Kidney epithelial cell (primary cell): ENCODE results near the gene RABGEF1. TPM values are rescaled to one million over a fixed set of nuclear protein-coding genes. Genes with fewer than 3 reads are reported as not detected.
"Not testable (repeated sequence)": the region's sequence is repeated elsewhere in the genome, so short reads cannot be mapped to it uniquely, and the experiment has no call there.

Experiments
- DNase-seq: peaks from one replicate; pipeline ENCODE4 v3.0.0-alpha.2; 2010; ENCODE audit warnings: low read depth
- H3K27me3 ChIP-seq: 2 replicates; pipeline ENCODE4 v1.6.0; 2011; ENCODE audit warnings: low read length; ENCODE audit not compliant: control insufficient read depth, insufficient read depth
- H3K36me3 ChIP-seq: 2 replicates; pipeline ENCODE4 v1.5.1; 2011; ENCODE audit warnings: low read length; ENCODE audit not compliant: control insufficient read depth, insufficient read depth
- H3K4me3 ChIP-seq: 2 replicates; pipeline ENCODE4 v1.5.1; 2011; ENCODE audit warnings: low read depth, mild to moderate bottlenecking, control low read depth, low read length
- CTCF ChIP-seq: IDR thresholded peaks from 2 replicates; pipeline ENCODE4 v1.5.1; 2011; ENCODE audit warnings: mild to moderate bottlenecking, moderate library complexity, low read length, control low read depth, inconsistent platforms; ENCODE audit not compliant: insufficient read depth, poor library complexity, severe bottlenecking
- total RNA-seq: library from RNA; depleted of rRNA; stranded (reverse); fragments of >200 nt; gene quantifications from 2 replicates; pipeline ENCODE4 v1.2.3, GENCODE V29; 2015

Gene RABGEF1
- total RNA-seq, 1 donor from 2014 or later: 23.2 TPM

DNA sequence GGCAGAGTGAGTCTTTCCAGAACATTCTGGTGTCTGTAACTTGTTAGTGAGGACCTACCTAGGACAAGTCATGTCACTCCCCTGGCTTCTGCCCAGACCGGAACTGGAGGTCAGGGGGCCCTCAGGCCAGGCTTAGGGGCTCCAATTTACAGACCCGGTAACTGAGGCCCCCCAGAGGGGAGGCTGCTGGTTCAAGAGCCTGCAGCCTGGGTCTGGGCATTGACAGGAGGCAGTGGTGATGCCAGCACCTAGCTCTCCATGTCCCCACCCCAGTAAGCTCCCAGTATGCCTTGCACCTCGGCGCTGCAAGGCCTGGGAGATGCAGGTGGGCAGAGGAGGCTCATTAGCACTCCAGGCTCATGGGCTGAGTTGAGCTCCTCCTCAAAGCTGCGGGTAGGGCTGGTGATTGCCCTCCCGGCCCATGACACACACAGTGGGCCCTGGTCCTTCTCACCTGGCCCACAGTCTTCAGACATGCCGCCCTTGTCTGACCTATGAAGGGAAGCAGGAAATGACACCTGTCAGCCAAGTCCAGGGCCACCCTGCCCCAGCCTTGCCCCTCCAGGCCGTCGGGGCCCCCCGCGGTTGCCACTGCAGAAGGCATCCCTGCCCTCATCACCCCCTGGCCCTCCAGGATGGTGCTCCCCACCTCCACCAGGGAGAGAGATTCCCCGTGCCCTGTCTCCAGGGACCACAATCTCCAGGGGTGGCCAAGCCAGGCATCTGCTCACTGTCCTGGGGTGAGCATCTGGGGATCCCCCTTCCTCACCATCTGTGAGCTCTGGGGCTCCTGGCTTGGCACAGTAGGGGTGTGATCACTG lies 92.2 kb downstream of the RABGEF1 start:
- TF ChIP-seq CTCF: no peak
- no peak for DNase-seq
- no peak overlapping the region for H3K4me3 ChIP-seq
- H3K36me3 ChIP-seq: no peaks in the 10 kb centered on the region
- no peaks in the 10 kb centered on the region for H3K27me3 ChIP-seq

DNA sequence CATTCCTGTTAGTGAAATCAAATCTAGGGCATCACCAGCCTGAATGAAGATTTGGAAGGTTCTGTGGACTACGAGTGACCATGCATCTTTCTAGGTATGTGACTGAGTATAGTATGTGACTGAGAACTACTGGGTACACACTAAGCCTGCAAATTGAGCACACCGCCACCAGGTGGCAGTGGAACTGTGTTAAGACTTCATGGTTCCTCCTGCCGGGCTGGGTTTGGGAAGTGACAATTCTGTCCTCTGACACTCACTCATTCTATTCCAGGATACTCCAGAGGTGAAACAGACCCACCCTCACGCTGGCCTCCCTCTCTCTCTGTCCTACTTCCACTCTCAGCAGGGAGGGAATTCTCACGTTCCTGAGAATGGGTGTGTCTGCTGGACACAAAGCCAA lies 96.5 kb downstream of the RABGEF1 start:
- peak; percentile 30 for TF ChIP-seq CTCF
- DNase-seq: no peak
- Histone ChIP-seq H3K27me3 (no peaks in the 10 kb centered on the region), H3K4me3 (no peak overlapping the region), H3K36me3 (no peaks in the 10 kb centered on the region)

GRCh38 chr7:66837661-66838060 lies 97.1 kb downstream of the RABGEF1 start:
- Histone ChIP-seq H3K27me3 (no peaks in the 10 kb centered on the region), H3K4me3 (no peak overlapping the region), H3K36me3 (no peaks in the 10 kb centered on the region)
- no peak for DNase-seq
- no peak for TF ChIP-seq CTCF

- H3K27me3 ChIP-seq: no peaks in the 10 kb centered on the region
- DNase-seq: no peak
- H3K36me3 ChIP-seq: no peaks in the 10 kb centered on the region
- TF ChIP-seq CTCF: no peak
- no peak overlapping the region for H3K4me3 ChIP-seq
Observed at GRCh38 chr7:66839814-66840213, 99.3 kb downstream of the RABGEF1 start.

DNA sequence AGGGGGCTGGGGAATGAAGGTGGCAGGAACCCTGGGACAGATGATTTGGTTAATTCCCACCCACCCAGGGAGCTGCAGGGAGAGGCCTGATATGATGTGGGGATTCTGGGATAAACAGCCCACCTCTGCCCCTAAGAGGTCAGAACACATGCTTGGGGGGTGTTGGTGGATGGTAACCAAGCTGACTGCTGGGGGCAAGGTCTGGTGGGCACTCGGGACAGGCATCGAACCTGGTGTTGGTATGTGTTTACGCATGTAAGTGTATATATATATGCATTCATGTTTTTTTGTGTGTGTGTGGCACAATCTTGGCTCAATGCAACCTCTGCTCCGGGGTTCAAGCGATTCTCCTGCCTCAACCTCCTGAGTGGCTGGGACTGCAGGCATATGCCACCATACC lies 99.8 kb downstream of the RABGEF1 start:
- Histone ChIP-seq H3K36me3 (no peaks in the 10 kb centered on the region), H3K27me3 (no peaks in the 10 kb centered on the region), H3K4me3 (no peak overlapping the region)
- TF ChIP-seq CTCF: no peak
- DNase-seq: no peak

DNA sequence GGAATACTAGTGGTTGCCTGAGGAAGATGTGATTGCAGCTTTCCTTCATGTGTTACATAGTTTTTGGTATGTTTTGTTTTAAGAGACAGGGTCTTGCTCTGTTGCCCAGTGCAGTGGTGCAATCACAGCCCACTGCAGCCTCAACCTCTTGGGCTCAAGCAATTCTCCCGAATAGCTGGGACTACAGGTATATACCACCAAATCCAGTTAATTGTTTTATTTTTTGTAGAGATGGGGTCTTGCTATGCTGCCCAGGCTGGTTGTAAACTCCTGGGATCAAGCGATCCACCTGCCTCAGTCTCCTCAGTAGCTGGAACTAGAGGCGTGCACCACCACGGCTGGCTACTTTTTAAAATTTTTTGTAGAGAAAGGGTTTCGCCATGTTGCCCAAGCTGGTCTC lies 101.4 kb downstream of the RABGEF1 start:
- no peaks in the 10 kb centered on the region for H3K36me3 ChIP-seq
- DNase-seq: no peak

GRCh38 chr7:66843492-66843891 lies 103.0 kb downstream of the RABGEF1 start:
- H3K36me3 ChIP-seq, DNase-seq, H3K27me3 ChIP-seq, H3K4me3 ChIP-seq: not testable (repeated sequence)

More for the DNA sequence above, 101.4 kb downstream of the RABGEF1 start:
- no peak for TF ChIP-seq CTCF
- Histone ChIP-seq H3K4me3 (no peak overlapping the region), H3K27me3 (no peaks in the 10 kb centered on the region)
